RWPE2 (cell line): ENCODE results near the gene BCAS1.
A peak's percentile ranks its signal among the peaks of the same experiment; 100 is the strongest.

Experiments used
- ATAC-seq: fragments of 200-7000 bp; cut with Tn5 transposase; 3 replicates; pipeline ENCODE4 v1.9.1; 2021; ENCODE audit warnings: low read depth
- DNase-seq: peaks from one replicate; pipeline ENCODE4 v3.0.0-alpha.2; 2020; ENCODE audit warnings: low spot score
- H3K27ac ChIP-seq: fragments of 450-650 bp; 2 replicates; pipeline ENCODE4 v1.5.1; 2017; ENCODE audit warnings: mild to moderate bottlenecking; ENCODE audit not compliant: poor library complexity, severe bottlenecking
- H3K27me3 ChIP-seq: fragments of 250-450 bp; sonication (Bioruptor Pico); 2 replicates; pipeline ENCODE4 v1.5.1; 2021; ENCODE audit warnings: mild to moderate bottlenecking, moderate library complexity; ENCODE audit not compliant: insufficient read depth, poor library complexity, severe bottlenecking
- H3K36me3 ChIP-seq: fragments of 250-450 bp; sonication (Bioruptor Pico); 2 replicates; pipeline ENCODE4 v1.5.1; 2020; ENCODE audit warnings: low read depth, mild to moderate bottlenecking, moderate library complexity
- H3K4me1 ChIP-seq: fragments of 250-450 bp; sonication (Bioruptor Pico); 2 replicates; pipeline ENCODE4 v1.5.1; 2021; ENCODE audit warnings: mild to moderate bottlenecking, moderate library complexity; ENCODE audit not compliant: insufficient read depth, poor library complexity, severe bottlenecking
- H3K4me3 ChIP-seq: fragments of 250-450 bp; sonication (Bioruptor Pico); 2 replicates; pipeline ENCODE4 v1.5.1; 2021; ENCODE audit warnings: mild to moderate bottlenecking, moderate library complexity; ENCODE audit not compliant: severe bottlenecking
- H3K9me3 ChIP-seq: fragments of 250-450 bp; sonication (Bioruptor Pico); 2 replicates; pipeline ENCODE4 v1.5.1; 2021; ENCODE audit warnings: mild to moderate bottlenecking, moderate library complexity; ENCODE audit not compliant: severe bottlenecking
- TF ChIP-seq, protein P1 (sequence below): fragments of 450-650 bp; IDR thresholded peaks from one replicate; pipeline ENCODE4 v1.5.1; 2017; ENCODE audit warnings: mild to moderate bottlenecking, moderate library complexity; ENCODE audit not compliant: poor library complexity, severe bottlenecking

BCAS1 gene

GRCh38 chr20:53954723-53955658, 115.4 kb downstream of the BCAS1 start:
- no peak for DNase-seq

GRCh38 chr20:53952528-53953096, 117.8 kb downstream of the BCAS1 start:
- Histone ChIP-seq H3K27ac (no peak overlapping the region), H3K9me3 (no peaks in the 10 kb centered on the region), H3K4me1 (peaks cover 13% of the 10 kb centered on the region), H3K4me3 (no peak overlapping the region), H3K27me3 (no peaks in the 10 kb centered on the region), H3K36me3 (no peaks in the 10 kb centered on the region)
- no peak for DNase-seq
- TF ChIP-seq, protein P1, sequence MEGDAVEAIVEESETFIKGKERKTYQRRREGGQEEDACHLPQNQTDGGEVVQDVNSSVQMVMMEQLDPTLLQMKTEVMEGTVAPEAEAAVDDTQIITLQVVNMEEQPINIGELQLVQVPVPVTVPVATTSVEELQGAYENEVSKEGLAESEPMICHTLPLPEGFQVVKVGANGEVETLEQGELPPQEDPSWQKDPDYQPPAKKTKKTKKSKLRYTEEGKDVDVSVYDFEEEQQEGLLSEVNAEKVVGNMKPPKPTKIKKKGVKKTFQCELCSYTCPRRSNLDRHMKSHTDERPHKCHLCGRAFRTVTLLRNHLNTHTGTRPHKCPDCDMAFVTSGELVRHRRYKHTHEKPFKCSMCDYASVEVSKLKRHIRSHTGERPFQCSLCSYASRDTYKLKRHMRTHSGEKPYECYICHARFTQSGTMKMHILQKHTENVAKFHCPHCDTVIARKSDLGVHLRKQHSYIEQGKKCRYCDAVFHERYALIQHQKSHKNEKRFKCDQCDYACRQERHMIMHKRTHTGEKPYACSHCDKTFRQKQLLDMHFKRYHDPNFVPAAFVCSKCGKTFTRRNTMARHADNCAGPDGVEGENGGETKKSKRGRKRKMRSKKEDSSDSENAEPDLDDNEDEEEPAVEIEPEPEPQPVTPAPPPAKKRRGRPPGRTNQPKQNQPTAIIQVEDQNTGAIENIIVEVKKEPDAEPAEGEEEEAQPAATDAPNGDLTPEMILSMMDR, result no peak
- no peak for ATAC-seq

More at GRCh38 chr20:53954723-53955658, 115.4 kb downstream of the BCAS1 start:
- Histone ChIP-seq H3K36me3 (no peaks in the 10 kb centered on the region), H3K27me3 (no peaks in the 10 kb centered on the region), H3K27ac (no peak overlapping the region), H3K4me1 (no peaks in the 10 kb centered on the region), H3K4me3 (no peak overlapping the region), H3K9me3 (no peaks in the 10 kb centered on the region)
- TF ChIP-seq, protein P1, result no peak
- ATAC-seq, result no peak

GRCh38 chr20:53950578-53950977, 119.8 kb downstream of the BCAS1 start:
- H3K4me1 ChIP-seq, result peaks cover 13% of the 10 kb centered on the region
- H3K27me3 ChIP-seq, result no peaks in the 10 kb centered on the region
- H3K36me3 ChIP-seq, result no peaks in the 10 kb centered on the region
- no peaks in the 10 kb centered on the region for H3K9me3 ChIP-seq
- TF ChIP-seq, protein P1, result no peak
- no peak for ATAC-seq
- DNase-seq, result no peak
- H3K27ac ChIP-seq, result no peak overlapping the region
- no peak overlapping the region for H3K4me3 ChIP-seq

GRCh38 chr20:53950031-53950430, 120.4 kb downstream of the BCAS1 start:
- ATAC-seq (no peak), DNase-seq (no peak)
- no peaks in the 10 kb centered on the region for H3K9me3 ChIP-seq

More at GRCh38 chr20:53950031-53950430, 120.4 kb downstream of the BCAS1 start:
- TF ChIP-seq, protein P1, result no peak
- Histone ChIP-seq H3K27me3 (no peaks in the 10 kb centered on the region), H3K27ac (peak overlapping the region; percentile 54), H3K36me3 (no peaks in the 10 kb centered on the region), H3K4me3 (no peak overlapping the region), H3K4me1 (peaks cover 13% of the 10 kb centered on the region)
